HepG2 (cell line): Measurements from ENCODE around the gene ESYT2. TPM values are rescaled to one million over a fixed set of nuclear protein-coding genes. Genes with fewer than 3 reads are reported as not detected.

Source experiments
- GATAD1 ChIP-seq: IDR thresholded peaks from 2 replicates; pipeline ENCODE4 v1.6.1; 2016; ENCODE audit warnings: missing genetic modification reagents, missing compliant biosample characterization
- KLF12 ChIP-seq: sonication (generic); formaldehyde crosslinking; IDR thresholded peaks from 2 replicates; pipeline ENCODE4 v1.4.0; 2020; ENCODE audit warnings: missing genetic modification reagents, borderline replicate concordance
- MEF2D ChIP-seq: sonication (generic); formaldehyde crosslinking; IDR thresholded peaks from 2 replicates; pipeline ENCODE4 v1.5.1; 2020; ENCODE audit warnings: mild to moderate bottlenecking, missing genetic modification reagents
- MLX ChIP-seq: IDR thresholded peaks from 2 replicates; pipeline ENCODE4 v1.6.1; 2016
- NAIF1 ChIP-seq: sonication (generic); formaldehyde crosslinking; IDR thresholded peaks from 2 replicates; pipeline ENCODE4 v1.5.0; 2020; ENCODE audit warnings: mild to moderate bottlenecking, missing genetic modification reagents, borderline replicate concordance
- SRSF9 ChIP-seq: fragments of 200-400 bp; formaldehyde crosslinking; IDR thresholded peaks from 2 replicates; pipeline ENCODE4 v1.6.1; 2018; ENCODE audit warnings: borderline replicate concordance, mild to moderate bottlenecking, low read depth, low read length; ENCODE audit not compliant: insufficient read depth, poor library complexity, severe bottlenecking
- TIGD3 ChIP-seq: sonication (generic); formaldehyde crosslinking; IDR thresholded peaks from 2 replicates; pipeline ENCODE4 v1.5.1; 2020; ENCODE audit warnings: mild to moderate bottlenecking, missing genetic modification reagents, borderline replicate concordance
- TP53 ChIP-seq: sonication (generic); formaldehyde crosslinking; conservative IDR thresholded peaks from 2 replicates; pipeline ENCODE4 v1.4.0; 2020; ENCODE audit warnings: missing genetic modification reagents
- ZFP41 ChIP-seq: sonication (generic); formaldehyde crosslinking; IDR thresholded peaks from 2 replicates; pipeline ENCODE4 v1.4.0; 2020; ENCODE audit warnings: mild to moderate bottlenecking, missing genetic modification reagents, borderline replicate concordance
- ZNF12 ChIP-seq: sonication (generic); formaldehyde crosslinking; IDR thresholded peaks from 2 replicates; pipeline ENCODE4 v1.5.0; 2020; ENCODE audit warnings: missing genetic modification reagents
- ZNF18 ChIP-seq: sonication (generic); formaldehyde crosslinking; IDR thresholded peaks from 2 replicates; pipeline ENCODE4 v1.8.0; 2022; ENCODE audit warnings: mild to moderate bottlenecking, missing genetic modification reagents; ENCODE audit not compliant: insufficient replicate concordance
- ZNF225 ChIP-seq: sonication (generic); formaldehyde crosslinking; IDR thresholded peaks from 2 replicates; pipeline ENCODE4 v1.4.0; 2020; ENCODE audit warnings: mild to moderate bottlenecking, missing genetic modification reagents
- ZNF292 ChIP-seq: sonication (generic); formaldehyde crosslinking; IDR thresholded peaks from 2 replicates; pipeline ENCODE4 v1.8.1; 2022; ENCODE audit warnings: mild to moderate bottlenecking, low read depth, missing genetic modification reagents, borderline replicate concordance
- ZNF382 ChIP-seq: sonication (generic); formaldehyde crosslinking; IDR thresholded peaks from 2 replicates; pipeline ENCODE4 v1.5.0; 2020; ENCODE audit warnings: missing genetic modification reagents, mild to moderate bottlenecking, borderline replicate concordance
- ZNF530 ChIP-seq: sonication (generic); formaldehyde crosslinking; IDR thresholded peaks from 2 replicates; pipeline ENCODE4 v1.5.0; 2020; ENCODE audit warnings: low read depth, mild to moderate bottlenecking, missing genetic modification reagents
- ZNF619 ChIP-seq: sonication (generic); formaldehyde crosslinking; IDR thresholded peaks from 2 replicates; pipeline ENCODE4 v1.4.0; 2020; ENCODE audit warnings: mild to moderate bottlenecking, missing genetic modification reagents
- polyA plus RNA-seq, 8 experiments: library from polyadenylated mRNA; depleted of rRNA in 3 of 8; stranded (reverse) in 7 of 8; unstranded in 1 of 8; fragments of >200 nt; fragmentation: Illumina TruSeq in 4 of 8; extraction: Trizol in 4 of 8; gene quantifications; 2 replicates each; pipeline versions ENCODE4 v1.2.1 to v1.2.3, GENCODE V29; 2011 to 2016; ENCODE audit warnings: low read depth in 4 of 8, missing spikeins in 1 of 8, mixed read lengths in 1 of 8; ENCODE audit not compliant: insufficient read depth in 1 of 8
- total RNA-seq, 5 experiments: library from RNA; depleted of rRNA; stranded (reverse); fragments of >200 nt; fragmentation: Illumina TruSeq; extraction: Trizol; gene quantifications; 2 replicates each; pipeline ENCODE4 v1.2.3, GENCODE V29; 2016; ENCODE audit warnings: low read depth in 1 of 5
- TF ChIP-seq, protein P1 (sequence below): conservative IDR thresholded peaks from 2 replicates; pipeline ENCODE4 v1.6.1; 2018; ENCODE audit warnings: missing genetic modification reagents
- TF ChIP-seq, protein P2 (sequence below): IDR thresholded peaks from 2 replicates; pipeline ENCODE4 v1.6.1; 2016; ENCODE audit warnings: missing compliant biosample characterization, missing genetic modification reagents, borderline replicate concordance
- TF ChIP-seq, protein P3 (sequence below): sonication (generic); formaldehyde crosslinking; IDR thresholded peaks from 2 replicates; pipeline ENCODE4 v1.5.0; 2020; ENCODE audit warnings: mild to moderate bottlenecking, missing genetic modification reagents

ESYT2 gene
- total and polyA plus RNA-seq, 2 of the 13 experiments (the other 11 are each of a cell fraction or from before 2014, with no cell fraction given), result 28.5 to 37.3 TPM

DNA sequence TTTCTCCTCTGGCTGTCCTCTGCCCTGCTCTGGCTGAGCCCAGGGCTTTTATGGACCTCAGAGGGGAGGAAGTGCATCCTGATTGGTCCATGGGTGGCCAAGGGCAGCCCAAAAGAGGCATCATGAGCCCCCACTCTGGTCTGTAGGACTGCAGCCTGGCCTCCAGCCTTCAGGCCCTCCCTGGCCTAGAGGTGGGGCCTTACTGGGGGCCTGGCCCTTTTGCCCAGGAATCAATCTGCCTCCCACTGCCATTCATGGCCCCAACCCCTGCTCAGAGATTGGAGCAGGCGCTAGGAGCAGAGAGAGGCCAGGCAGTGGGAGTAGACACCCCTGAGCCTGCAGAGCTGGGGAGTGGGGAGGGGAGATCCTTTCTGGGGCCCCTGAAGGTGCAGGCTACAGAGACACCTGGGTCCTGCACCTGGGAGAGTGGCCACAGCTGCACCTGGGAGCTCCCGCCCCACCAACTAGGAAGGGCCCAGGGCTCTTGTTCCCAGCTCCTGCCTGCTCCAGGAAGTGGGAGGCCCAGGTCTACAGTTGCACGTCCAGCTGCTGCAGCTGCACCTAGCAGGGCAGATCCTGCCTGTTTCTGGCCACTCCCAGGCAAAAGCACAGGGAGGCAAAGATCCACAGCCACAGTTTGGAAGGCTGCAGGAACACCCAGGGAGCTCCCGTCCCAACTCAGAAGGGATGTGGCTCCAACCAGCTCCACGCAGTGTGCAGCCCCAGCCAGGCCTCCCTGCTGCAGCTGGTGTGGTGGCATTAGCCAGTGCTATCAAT lies 20.6 kb upstream of the ESYT2 start (continued):
- TF ChIP-seq, protein P1, sequence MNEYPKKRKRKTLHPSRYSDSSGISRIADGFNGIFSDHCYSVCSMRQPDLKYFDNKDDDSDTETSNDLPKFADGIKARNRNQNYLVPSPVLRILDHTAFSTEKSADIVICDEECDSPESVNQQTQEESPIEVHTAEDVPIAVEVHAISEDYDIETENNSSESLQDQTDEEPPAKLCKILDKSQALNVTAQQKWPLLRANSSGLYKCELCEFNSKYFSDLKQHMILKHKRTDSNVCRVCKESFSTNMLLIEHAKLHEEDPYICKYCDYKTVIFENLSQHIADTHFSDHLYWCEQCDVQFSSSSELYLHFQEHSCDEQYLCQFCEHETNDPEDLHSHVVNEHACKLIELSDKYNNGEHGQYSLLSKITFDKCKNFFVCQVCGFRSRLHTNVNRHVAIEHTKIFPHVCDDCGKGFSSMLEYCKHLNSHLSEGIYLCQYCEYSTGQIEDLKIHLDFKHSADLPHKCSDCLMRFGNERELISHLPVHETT (CRISPR knock-in tag), result no peak
- TF ChIP-seq ZNF18 (CRISPR knock-in tag), result no peak
- peak; percentile 65 for TF ChIP-seq MEF2D (CRISPR knock-in tag)
- peak; percentile 86; the same call in 1 of the 2 replicates for TF ChIP-seq ZNF292 (CRISPR knock-in tag)
- TF ChIP-seq, protein P2, sequence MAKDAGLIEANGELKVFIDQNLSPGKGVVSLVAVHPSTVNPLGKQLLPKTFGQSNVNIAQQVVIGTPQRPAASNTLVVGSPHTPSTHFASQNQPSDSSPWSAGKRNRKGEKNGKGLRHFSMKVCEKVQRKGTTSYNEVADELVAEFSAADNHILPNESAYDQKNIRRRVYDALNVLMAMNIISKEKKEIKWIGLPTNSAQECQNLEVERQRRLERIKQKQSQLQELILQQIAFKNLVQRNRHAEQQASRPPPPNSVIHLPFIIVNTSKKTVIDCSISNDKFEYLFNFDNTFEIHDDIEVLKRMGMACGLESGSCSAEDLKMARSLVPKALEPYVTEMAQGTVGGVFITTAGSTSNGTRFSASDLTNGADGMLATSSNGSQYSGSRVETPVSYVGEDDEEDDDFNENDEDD (CRISPR knock-in tag), result no peak
- no peak for TF ChIP-seq GATAD1
- peak; percentile 54; the same call in 1 of the 2 replicates for TF ChIP-seq ZNF225 (CRISPR knock-in tag)
- TF ChIP-seq ZNF530 (CRISPR knock-in tag), result no peak
- TF ChIP-seq TP53 (CRISPR knock-in tag), result no peak
- TF ChIP-seq, protein P3, sequence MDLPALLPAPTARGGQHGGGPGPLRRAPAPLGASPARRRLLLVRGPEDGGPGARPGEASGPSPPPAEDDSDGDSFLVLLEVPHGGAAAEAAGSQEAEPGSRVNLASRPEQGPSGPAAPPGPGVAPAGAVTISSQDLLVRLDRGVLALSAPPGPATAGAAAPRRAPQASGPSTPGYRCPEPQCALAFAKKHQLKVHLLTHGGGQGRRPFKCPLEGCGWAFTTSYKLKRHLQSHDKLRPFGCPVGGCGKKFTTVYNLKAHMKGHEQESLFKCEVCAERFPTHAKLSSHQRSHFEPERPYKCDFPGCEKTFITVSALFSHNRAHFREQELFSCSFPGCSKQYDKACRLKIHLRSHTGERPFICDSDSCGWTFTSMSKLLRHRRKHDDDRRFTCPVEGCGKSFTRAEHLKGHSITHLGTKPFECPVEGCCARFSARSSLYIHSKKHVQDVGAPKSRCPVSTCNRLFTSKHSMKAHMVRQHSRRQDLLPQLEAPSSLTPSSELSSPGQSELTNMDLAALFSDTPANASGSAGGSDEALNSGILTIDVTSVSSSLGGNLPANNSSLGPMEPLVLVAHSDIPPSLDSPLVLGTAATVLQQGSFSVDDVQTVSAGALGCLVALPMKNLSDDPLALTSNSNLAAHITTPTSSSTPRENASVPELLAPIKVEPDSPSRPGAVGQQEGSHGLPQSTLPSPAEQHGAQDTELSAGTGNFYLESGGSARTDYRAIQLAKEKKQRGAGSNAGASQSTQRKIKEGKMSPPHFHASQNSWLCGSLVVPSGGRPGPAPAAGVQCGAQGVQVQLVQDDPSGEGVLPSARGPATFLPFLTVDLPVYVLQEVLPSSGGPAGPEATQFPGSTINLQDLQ (CRISPR knock-in tag), result no peak
- no peak for TF ChIP-seq ZNF12 (CRISPR knock-in tag)
- TF ChIP-seq SRSF9, result no peak
- TF ChIP-seq TIGD3 (CRISPR knock-in tag), result no peak
- TF ChIP-seq MLX (CRISPR knock-in tag), result no peak
- no peak for TF ChIP-seq ZFP41
- no peak; the same call in 1 of the 2 replicates for TF ChIP-seq KLF12
- TF ChIP-seq NAIF1 (CRISPR knock-in tag), result no peak
- no peak for TF ChIP-seq ZNF382
- TF ChIP-seq ZNF619 (CRISPR knock-in tag), result 0 out of 2 replicates have a peak, but pooled peaks have one; percentile 69
